HEK293 (cell line): Measurements from ENCODE around the gene COX7A2L.
A peak's percentile ranks its signal among the peaks of the same experiment; 100 is the strongest.

Experiments used
- BCL11A ChIP-seq: fragments of 450-650 bp; formaldehyde crosslinking; IDR thresholded peaks from 2 replicates; pipeline ENCODE4 v1.5.1; 2016; ENCODE audit warnings: low read depth, missing biosample characterization, missing genetic modification characterization
- HOXA7 ChIP-seq: sonication (generic); formaldehyde crosslinking; IDR thresholded peaks from 2 replicates; pipeline ENCODE4 v1.8.1; 2022; ENCODE audit warnings: missing genetic modification reagents, borderline replicate concordance
- KLF16 ChIP-seq: fragments of 450-650 bp; formaldehyde crosslinking; IDR thresholded peaks from 2 replicates; pipeline ENCODE4 v1.5.1; 2017; ENCODE audit warnings: missing biosample characterization, missing genetic modification characterization
- KLF9 ChIP-seq: fragments of 450-650 bp; formaldehyde crosslinking; IDR thresholded peaks from 2 replicates; pipeline ENCODE4 v1.5.1; 2016; ENCODE audit warnings: missing biosample characterization, missing genetic modification characterization, low read depth
- MYNN ChIP-seq: fragments of 450-650 bp; formaldehyde crosslinking; IDR thresholded peaks from 2 replicates; pipeline ENCODE4 v1.5.1; 2016; ENCODE audit warnings: missing biosample characterization, missing genetic modification characterization, borderline replicate concordance
- SP7 ChIP-seq: fragments of 450-650 bp; formaldehyde crosslinking; IDR thresholded peaks from 2 replicates; pipeline ENCODE4 v1.5.1; 2016; ENCODE audit warnings: missing biosample characterization, missing genetic modification characterization
- TSHZ1 ChIP-seq: fragments of 450-650 bp; formaldehyde crosslinking; IDR thresholded peaks from 2 replicates; pipeline ENCODE4 v1.5.1; 2016; ENCODE audit warnings: missing biosample characterization, missing genetic modification characterization, borderline replicate concordance
- ZFP69B ChIP-seq: fragments of 450-650 bp; formaldehyde crosslinking; IDR thresholded peaks from 2 replicates; pipeline ENCODE4 v1.5.1; 2016; ENCODE audit warnings: missing biosample characterization, missing genetic modification characterization
- ZNF112 ChIP-seq: fragments of 450-650 bp; formaldehyde crosslinking; IDR thresholded peaks from 2 replicates; pipeline ENCODE4 v1.5.0; 2017; ENCODE audit warnings: missing biosample characterization, missing genetic modification characterization
- ZNF138 ChIP-seq: fragments of 450-650 bp; formaldehyde crosslinking; IDR thresholded peaks from 2 replicates; pipeline ENCODE4 v1.5.1; 2016; ENCODE audit warnings: missing biosample characterization, missing genetic modification characterization, borderline replicate concordance
- ZNF140 ChIP-seq: fragments of 450-650 bp; formaldehyde crosslinking; IDR thresholded peaks from 2 replicates; pipeline ENCODE4 v1.5.1; 2016; ENCODE audit warnings: missing biosample characterization, missing genetic modification characterization
- ZNF146 ChIP-seq: fragments of 450-650 bp; formaldehyde crosslinking; IDR thresholded peaks from 2 replicates; pipeline ENCODE4 v1.5.1; 2016; ENCODE audit warnings: missing biosample characterization, missing genetic modification characterization
- ZNF148 ChIP-seq: fragments of 450-650 bp; formaldehyde crosslinking; IDR thresholded peaks from 2 replicates; pipeline ENCODE4 v1.5.0; 2017; ENCODE audit warnings: missing biosample characterization, missing genetic modification characterization, borderline replicate concordance
- ZNF202 ChIP-seq: fragments of 450-650 bp; formaldehyde crosslinking; IDR thresholded peaks from 2 replicates; pipeline ENCODE4 v1.5.1; 2016; ENCODE audit warnings: missing biosample characterization, missing genetic modification characterization, borderline replicate concordance
- ZNF239 ChIP-seq: fragments of 450-650 bp; formaldehyde crosslinking; IDR thresholded peaks from 2 replicates; pipeline ENCODE4 v1.5.1; 2016; ENCODE audit warnings: missing biosample characterization, missing genetic modification characterization
- ZNF24 ChIP-seq: fragments of 450-650 bp; formaldehyde crosslinking; IDR thresholded peaks from 2 replicates; pipeline ENCODE4 v1.5.1; 2016; ENCODE audit warnings: missing biosample characterization, missing genetic modification characterization
- ZNF280D ChIP-seq: fragments of 450-650 bp; formaldehyde crosslinking; IDR thresholded peaks from 2 replicates; pipeline ENCODE4 v1.5.1; 2016; ENCODE audit warnings: missing biosample characterization, missing genetic modification characterization
- ZNF324 ChIP-seq: fragments of 450-650 bp; formaldehyde crosslinking; IDR thresholded peaks from 2 replicates; pipeline ENCODE4 v1.5.1; 2016; ENCODE audit warnings: missing biosample characterization, missing genetic modification characterization
- ZNF335 ChIP-seq: fragments of 450-650 bp; formaldehyde crosslinking; conservative IDR thresholded peaks from 2 replicates; pipeline ENCODE4 v1.5.1; 2016; ENCODE audit warnings: missing biosample characterization, missing genetic modification characterization
- ZNF501 ChIP-seq: fragments of 450-650 bp; formaldehyde crosslinking; IDR thresholded peaks from 2 replicates; pipeline ENCODE4 v1.5.1; 2016; ENCODE audit warnings: missing biosample characterization, missing genetic modification characterization
- ZNF521 ChIP-seq: fragments of 450-650 bp; formaldehyde crosslinking; IDR thresholded peaks from 2 replicates; pipeline ENCODE4 v1.5.1; 2017; ENCODE audit warnings: missing biosample characterization, mild to moderate bottlenecking, missing genetic modification characterization
- ZNF529 ChIP-seq: fragments of 450-650 bp; formaldehyde crosslinking; IDR thresholded peaks from 2 replicates; pipeline ENCODE4 v1.5.1; 2017; ENCODE audit warnings: missing genetic modification characterization, missing biosample characterization; ENCODE audit not compliant: insufficient replicate concordance
- ZNF670 ChIP-seq: fragments of 450-650 bp; formaldehyde crosslinking; IDR thresholded peaks from 2 replicates; pipeline ENCODE4 v1.5.1; 2016; ENCODE audit warnings: missing biosample characterization, missing genetic modification characterization, low read depth
- ZSCAN5A ChIP-seq: fragments of 450-650 bp; formaldehyde crosslinking; IDR thresholded peaks from 2 replicates; pipeline ENCODE4 v1.5.1; 2016; ENCODE audit warnings: missing biosample characterization, missing genetic modification characterization
- TF ChIP-seq, protein P1 (sequence below): fragments of 450-650 bp; formaldehyde crosslinking; IDR thresholded peaks from 2 replicates; pipeline ENCODE4 v1.5.1; 2017; ENCODE audit warnings: missing biosample characterization, missing genetic modification characterization
- TF ChIP-seq, protein P2 (sequence below): fragments of 450-650 bp; formaldehyde crosslinking; IDR thresholded peaks from 2 replicates; pipeline ENCODE4 v1.5.1; 2017; ENCODE audit warnings: missing biosample characterization, missing genetic modification characterization

COX7A2L gene

DNA sequence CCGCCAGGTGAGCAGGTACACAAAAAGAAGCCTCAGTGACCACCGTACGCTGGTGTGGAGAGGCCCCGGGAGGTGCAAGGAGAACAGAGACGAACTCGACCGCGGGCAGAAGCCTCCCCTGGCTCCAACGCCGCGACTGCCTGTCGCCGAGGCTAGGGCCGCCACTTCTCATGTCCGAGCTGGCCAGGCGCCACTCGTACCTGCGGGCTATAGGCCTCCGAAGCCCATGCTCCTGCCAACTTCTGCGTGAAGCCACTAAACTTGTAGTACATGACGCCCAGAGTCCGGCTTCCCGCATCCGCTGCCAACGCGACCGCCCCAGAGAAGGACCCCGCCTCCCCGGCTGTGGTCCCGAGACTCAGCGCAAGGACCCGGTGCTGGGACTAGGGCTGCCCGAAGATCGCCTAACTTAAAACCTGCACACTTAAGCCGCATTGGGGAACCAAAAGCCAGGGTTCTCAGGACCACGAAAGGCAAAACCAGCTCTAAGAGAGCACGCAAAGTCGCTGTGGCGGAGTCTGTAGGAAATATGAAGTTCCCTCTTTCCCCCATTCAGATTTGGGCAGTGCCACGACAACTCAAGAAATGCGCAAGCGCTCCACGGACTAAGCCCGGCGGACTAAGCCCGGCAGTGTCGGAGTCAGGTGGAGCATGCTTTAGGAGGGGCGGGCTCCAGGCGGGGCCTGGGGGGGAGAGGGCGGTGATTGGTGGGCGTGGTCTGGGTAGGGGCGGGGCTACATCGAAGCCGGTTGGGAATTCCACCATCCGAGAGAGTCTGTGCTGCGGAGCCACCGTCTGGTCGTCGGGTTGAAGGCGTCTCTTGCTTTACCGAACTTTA, at the start of gene COX7A2L (continued):
- no peak for TF ChIP-seq ZNF280D (tag by site-specific recombination)
- no peak for TF ChIP-seq ZNF138 (tag by site-specific recombination)
- TF ChIP-seq ZNF148 (tag by site-specific recombination): no peak
- TF ChIP-seq ZNF239 (tag by site-specific recombination): no peak
- TF ChIP-seq ZNF529 (tag by site-specific recombination): no peak
- 0 out of 2 replicates have a peak, but pooled peaks have one; percentile 41 for TF ChIP-seq ZNF324 (tag by site-specific recombination)
- TF ChIP-seq ZNF24 (tag by site-specific recombination): no peak
- no peak for TF ChIP-seq BCL11A (tag by site-specific recombination)
- TF ChIP-seq ZNF501: peak; percentile 75; the same call in 1 of the 2 replicates
- TF ChIP-seq HOXA7 (CRISPR knock-in tag): no peak
- TF ChIP-seq SP7 (tag by site-specific recombination): peak; percentile 63; the same call in 1 of the 2 replicates
- 0 out of 2 replicates have a peak, but pooled peaks have one; percentile 49 for TF ChIP-seq KLF16 (tag by site-specific recombination)
- TF ChIP-seq ZNF335 (tag by site-specific recombination): peak; percentile 100
- TF ChIP-seq, protein P1, sequence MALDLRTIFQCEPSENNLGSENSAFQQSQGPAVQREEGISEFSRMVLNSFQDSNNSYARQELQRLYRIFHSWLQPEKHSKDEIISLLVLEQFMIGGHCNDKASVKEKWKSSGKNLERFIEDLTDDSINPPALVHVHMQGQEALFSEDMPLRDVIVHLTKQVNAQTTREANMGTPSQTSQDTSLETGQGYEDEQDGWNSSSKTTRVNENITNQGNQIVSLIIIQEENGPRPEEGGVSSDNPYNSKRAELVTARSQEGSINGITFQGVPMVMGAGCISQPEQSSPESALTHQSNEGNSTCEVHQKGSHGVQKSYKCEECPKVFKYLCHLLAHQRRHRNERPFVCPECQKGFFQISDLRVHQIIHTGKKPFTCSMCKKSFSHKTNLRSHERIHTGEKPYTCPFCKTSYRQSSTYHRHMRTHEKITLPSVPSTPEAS (tag by site-specific recombination): 0 out of 2 replicates have a peak, but pooled peaks have one; percentile 17
- TF ChIP-seq, protein P2, sequence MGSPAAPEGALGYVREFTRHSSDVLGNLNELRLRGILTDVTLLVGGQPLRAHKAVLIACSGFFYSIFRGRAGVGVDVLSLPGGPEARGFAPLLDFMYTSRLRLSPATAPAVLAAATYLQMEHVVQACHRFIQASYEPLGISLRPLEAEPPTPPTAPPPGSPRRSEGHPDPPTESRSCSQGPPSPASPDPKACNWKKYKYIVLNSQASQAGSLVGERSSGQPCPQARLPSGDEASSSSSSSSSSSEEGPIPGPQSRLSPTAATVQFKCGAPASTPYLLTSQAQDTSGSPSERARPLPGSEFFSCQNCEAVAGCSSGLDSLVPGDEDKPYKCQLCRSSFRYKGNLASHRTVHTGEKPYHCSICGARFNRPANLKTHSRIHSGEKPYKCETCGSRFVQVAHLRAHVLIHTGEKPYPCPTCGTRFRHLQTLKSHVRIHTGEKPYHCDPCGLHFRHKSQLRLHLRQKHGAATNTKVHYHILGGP (tag by site-specific recombination): no peak
- no peak for TF ChIP-seq ZNF140
- no peak for TF ChIP-seq ZNF521 (tag by site-specific recombination)
- no peak for TF ChIP-seq ZNF670 (tag by site-specific recombination)
- TF ChIP-seq ZNF202 (tag by site-specific recombination): no peak
- no peak for TF ChIP-seq TSHZ1
- TF ChIP-seq ZNF112: no peak
- no peak for TF ChIP-seq ZSCAN5A (tag by site-specific recombination)
- peak; percentile 82 for TF ChIP-seq KLF9
- no peak for TF ChIP-seq MYNN
- no peak for TF ChIP-seq ZNF146
- TF ChIP-seq ZFP69B (tag by site-specific recombination): 0 out of 2 replicates have a peak, but pooled peaks have one; percentile 24
